Fibroblast of villous mesenchyme (primary cell): ENCODE data around the gene MED9. TPM values are rescaled to one million over a fixed set of nuclear protein-coding genes. Genes with fewer than 3 reads are reported as not detected.
"Not testable (repeated sequence)": the region's sequence is repeated elsewhere in the genome, so short reads cannot be mapped to it uniquely, and the experiment has no call there.

Source experiments
- DNase-seq: peaks from one replicate; pipeline ENCODE4 v3.0.0-alpha.2; 2010; ENCODE audit warnings: low read depth
- H3K4me3 ChIP-seq: 2 replicates; pipeline ENCODE4 v1.5.1; 2011; ENCODE audit warnings: low read depth, mild to moderate bottlenecking, low read length
- CTCF ChIP-seq: IDR thresholded peaks from 2 replicates; pipeline ENCODE4 v1.5.1; 2012; ENCODE audit warnings: low read depth, mild to moderate bottlenecking, low read length; ENCODE audit not compliant: insufficient read depth
- total RNA-seq: library from RNA; depleted of rRNA; stranded (reverse); fragments of >200 nt; gene quantifications from 2 replicates; pipeline ENCODE4 v1.2.3, GENCODE V29; 2012

MED9 gene
- total RNA-seq: 11.2 and 12.2 TPM in 2 replicates

- no peak for TF ChIP-seq CTCF
- peak within 1 kb of the TSS; percentile 97 for H3K4me3 ChIP-seq
- peak; percentile 90 for DNase-seq
Measured at GRCh38 chr17:17476865-17477467, at the start of gene MED9. TSS of gene MED9 (plus strand) at chr17:17477000. CDS start at chr17:17477042, 42 bp downstream.

GRCh38 chr17:17429222-17429621 lies 47.6 kb upstream of the MED9 start:
- H3K4me3 ChIP-seq: no peak overlapping the region
- no peak for TF ChIP-seq CTCF
- no peak for DNase-seq

- DNase-seq, H3K4me3 ChIP-seq: not testable (repeated sequence)
Measured at GRCh38 chr17:17430924-17431323, 45.9 kb upstream of the MED9 start.

GRCh38 chr17:17431605-17432004 lies 45.2 kb upstream of the MED9 start:
- no peak for DNase-seq
- H3K4me3 ChIP-seq: no peak overlapping the region
- no peak for TF ChIP-seq CTCF

GRCh38 chr17:17433000-17433703 lies 43.6 kb upstream of the MED9 start:
- no peak for TF ChIP-seq CTCF
- no peak overlapping the region for H3K4me3 ChIP-seq
- peak; percentile 96 for DNase-seq

GRCh38 chr17:17434477-17434876 lies 42.3 kb upstream of the MED9 start:
- no peak overlapping the region for H3K4me3 ChIP-seq
- DNase-seq: peak; percentile 59
- TF ChIP-seq CTCF: no peak

GRCh38 chr17:17435323-17435722 lies 41.5 kb upstream of the MED9 start:
- TF ChIP-seq CTCF: peak; percentile 65
- peak; percentile 97 for DNase-seq
- no peak overlapping the region for H3K4me3 ChIP-seq
